Activated CD4-positive, alpha-beta memory T cell treated with anti-CD3 and anti-CD28 coated beads, Interleukin-2, amount 10 ng/mL, durations not matched to agents 7 days and 5 days (primary cell): ENCODE data around the gene OR51M1. TPM values are rescaled to one million over a fixed set of nuclear protein-coding genes. Genes with fewer than 3 reads are reported as not detected.

Source experiments
- CTCF ChIA-PET: fragments of 350-600 bp; sonication (Branson Sonifier 250); formaldehyde crosslinking; loops from one replicate; lab custom pipeline; 2021; ENCODE audit warnings: antibody characterized with exemption, inconsistent platforms; lab: Charles Lee
- POLR2A ChIA-PET: fragments of 350-600 bp; sonication (Branson Sonifier 250); formaldehyde crosslinking; loops from one replicate; lab custom pipeline; 2021; ENCODE audit warnings: antibody characterized with exemption; lab: Charles Lee
- DNase-seq: peaks from one replicate; pipeline ENCODE4 v3.0.0-alpha.2; 2020
- H3K27ac Mint-ChIP-seq: one replicate; pipeline ENCODE4 v1.8.0; 2021; ENCODE audit warnings: mild to moderate bottlenecking, mixed read lengths
- H3K27me3 Mint-ChIP-seq: one replicate; pipeline ENCODE4 v1.8.0; 2021; ENCODE audit warnings: mixed read lengths
- H3K36me3 Mint-ChIP-seq: one replicate; pipeline ENCODE4 v1.8.0; 2021; ENCODE audit warnings: low read depth, mixed read lengths
- H3K4me1 Mint-ChIP-seq: one replicate; pipeline ENCODE4 v1.8.0; 2021; ENCODE audit warnings: mixed read lengths
- H3K4me3 Mint-ChIP-seq: one replicate; pipeline ENCODE4 v1.8.0; 2021; ENCODE audit warnings: mild to moderate bottlenecking, mixed read lengths
- H3K9me3 Mint-ChIP-seq: one replicate; pipeline ENCODE4 v1.8.0; 2021; ENCODE audit warnings: mixed read lengths
- total RNA-seq, 2 experiments: library from RNA; stranded (reverse); gene quantifications; one replicate each; pipeline ENCODE4 v1.2.3, GENCODE V29; 2021

The OR51M1 gene
- total RNA-seq, 2 experiments from 2014 or later, result not detected

GRCh38 chr11:5423131-5423530, 39.5 kb downstream of the OR51M1 start:
- CTCF ChIA-PET, result no interaction called here
- H3K4me1 Mint-ChIP-seq, result no peaks in the 10 kb centered on the region
- no peak overlapping the region for H3K4me3 Mint-ChIP-seq
- POLR2A ChIA-PET, result no interaction called here
- no peaks in the 10 kb centered on the region for H3K9me3 Mint-ChIP-seq
- H3K27me3 Mint-ChIP-seq, result no peaks in the 10 kb centered on the region
- no peaks in the 10 kb centered on the region for H3K36me3 Mint-ChIP-seq
- H3K27ac Mint-ChIP-seq, result no peak overlapping the region
- DNase-seq, result no peak

GRCh38 chr11:5441414-5441813, 57.8 kb downstream of the OR51M1 start, which contains the start of gene OR51I1:
TSS of gene OR51I1 (minus strand) at chr11:5441514. CDS start at chr11:5441514, 0 bp downstream.
- Mint-ChIP-seq H3K27ac (no peak within 1 kb of the TSS), H3K4me1 (no peaks in the 10 kb centered on the region), H3K4me3 (no peak within 1 kb of the TSS), H3K27me3 (peaks cover 1% of the 10 kb centered on the region), H3K9me3 (no peaks in the 10 kb centered on the region), H3K36me3 (no peaks in the 10 kb centered on the region)
- no peak for DNase-seq
- ChIA-PET POLR2A (no interaction called here), CTCF (no interaction called here)

Other genes with a start within 250 kb of the OR51M1 start
- not detected for gene OR52A5, start 245.5 kb upstream of the OR51M1 start, total RNA-seq
- gene OR52A1, start 229.1 kb upstream of the OR51M1 start, total RNA-seq, result not detected
- gene OR51V1, start 183.1 kb upstream of the OR51M1 start, total RNA-seq, result not detected
- not detected for gene HBB, start 156.7 kb upstream of the OR51M1 start, total RNA-seq
- gene HBD, start 149.3 kb upstream of the OR51M1 start, total RNA-seq, result not detected
- not detected for gene HBG1, start 134.0 kb upstream of the OR51M1 start, total RNA-seq
- not detected for gene HBG2, start 129.0 kb upstream of the OR51M1 start, total RNA-seq
- not detected for gene HBE1, start 113.9 kb upstream of the OR51M1 start, total RNA-seq
- not detected for gene OR51B4, start 81.9 kb upstream of the OR51M1 start, total RNA-seq
- gene OR51B2, start 59.5 kb upstream of the OR51M1 start, total RNA-seq, result not detected
- gene OR51B5, start 40.3 kb upstream of the OR51M1 start, total RNA-seq, result not detected
- not detected for gene OR51B6, start 32.3 kb upstream of the OR51M1 start, total RNA-seq
- not detected for gene OR51Q1, start 38.3 kb downstream of the OR51M1 start, total RNA-seq
- not detected for gene OR51I1, start 57.7 kb downstream of the OR51M1 start, total RNA-seq
- not detected for gene OR51I2, start 65.5 kb downstream of the OR51M1 start, total RNA-seq
- not detected for gene OR52D1, start 104.9 kb downstream of the OR51M1 start, total RNA-seq
- gene UBQLN3, start 126.1 kb downstream of the OR51M1 start, total RNA-seq, result not detected
- under 1 TPM; 0.13 to 0.28 TPM for gene UBQLNL, start 132.9 kb downstream of the OR51M1 start, total RNA-seq
- gene OR52H1, start 164.7 kb downstream of the OR51M1 start, total RNA-seq, result not detected
- gene OR52B6, start 197.1 kb downstream of the OR51M1 start, total RNA-seq, result not detected
- 1 to 10 TPM in 1 of 2 experiments, under 1 TPM in 1; 0.60 to 1.1 TPM for gene TRIM6, start 212.8 kb downstream of the OR51M1 start, total RNA-seq
- gene TRIM34, start 241.2 kb downstream of the OR51M1 start, total RNA-seq, result 10 to 100 TPM; 18.2 to 19.8 TPM